Osteoblast (primary cell): Measurements from ENCODE around the gene AUTS2. TPM values are rescaled to one million over a fixed set of nuclear protein-coding genes. Genes with fewer than 3 reads are reported as not detected.
"Not testable (repeated sequence)": the region's sequence is repeated elsewhere in the genome, so short reads cannot be mapped to it uniquely, and the experiment has no call there.

Experiments used
- DNase-seq: peaks from one replicate; pipeline ENCODE4 v3.0.0; 2011; ENCODE audit warnings: low spot score, mixed read lengths; ENCODE audit not compliant: insufficient read length; ENCODE audit errors: missing footprints
- H2AFZ ChIP-seq: 2 replicates; pipeline ENCODE4 v1.6.0; 2011; ENCODE audit warnings: mild to moderate bottlenecking, low read length
- H3K27ac ChIP-seq: 2 replicates; pipeline ENCODE4 v1.5.1; 2011; ENCODE audit warnings: mild to moderate bottlenecking, low read depth, low read length, moderate library complexity
- H3K27me3 ChIP-seq: 2 replicates; pipeline ENCODE4 v1.6.0; 2012; ENCODE audit warnings: mild to moderate bottlenecking, control low read depth, inconsistent platforms, low read length, moderate library complexity; ENCODE audit not compliant: insufficient read depth
- H3K36me3 ChIP-seq: 2 replicates; pipeline ENCODE4 v1.5.1; 2011; ENCODE audit warnings: mild to moderate bottlenecking, low read length, control low read depth, moderate library complexity; ENCODE audit not compliant: insufficient read depth
- H3K4me1 ChIP-seq: 2 replicates; pipeline ENCODE4 v1.5.1; 2011; ENCODE audit warnings: mild to moderate bottlenecking, low read length, control low read depth, moderate library complexity; ENCODE audit not compliant: insufficient read depth
- H3K4me2 ChIP-seq: 2 replicates; pipeline ENCODE4 v1.6.0; 2011; ENCODE audit warnings: mild to moderate bottlenecking, low read length; ENCODE audit not compliant: insufficient read depth
- H3K4me3 ChIP-seq: fragments of 200-600 bp; sonication (generic); 3 replicates; pipeline ENCODE4 v1.5.1; 2012; ENCODE audit warnings: mild to moderate bottlenecking, low read length, inconsistent platforms; ENCODE audit not compliant: insufficient read depth
- H3K79me2 ChIP-seq: 2 replicates; pipeline ENCODE4 v1.6.0; 2012; ENCODE audit warnings: mild to moderate bottlenecking, low read length, control low read depth, inconsistent platforms; ENCODE audit not compliant: insufficient read depth
- H3K9me3 ChIP-seq: 2 replicates; pipeline ENCODE4 v1.5.1; 2011; ENCODE audit warnings: low read depth, low read length, control low read depth
- H4K20me1 ChIP-seq: 2 replicates; pipeline ENCODE4 v1.6.0; 2012; ENCODE audit warnings: mild to moderate bottlenecking, low read length, control low read depth; ENCODE audit not compliant: insufficient read depth
- total RNA-seq: library from RNA; depleted of rRNA; stranded (reverse); fragments of >200 nt; gene quantifications from 2 replicates; pipeline ENCODE4 v1.2.3, GENCODE V29; 2012
- TF ChIP-seq, protein P1 (sequence below): IDR thresholded peaks from 2 replicates; pipeline ENCODE4 v1.5.1; 2011; ENCODE audit warnings: mild to moderate bottlenecking, low read depth, low read length, moderate library complexity; ENCODE audit errors: extremely low read depth

The AUTS2 gene
- total RNA-seq, 1 donor, result 15.2 TPM

DNA sequence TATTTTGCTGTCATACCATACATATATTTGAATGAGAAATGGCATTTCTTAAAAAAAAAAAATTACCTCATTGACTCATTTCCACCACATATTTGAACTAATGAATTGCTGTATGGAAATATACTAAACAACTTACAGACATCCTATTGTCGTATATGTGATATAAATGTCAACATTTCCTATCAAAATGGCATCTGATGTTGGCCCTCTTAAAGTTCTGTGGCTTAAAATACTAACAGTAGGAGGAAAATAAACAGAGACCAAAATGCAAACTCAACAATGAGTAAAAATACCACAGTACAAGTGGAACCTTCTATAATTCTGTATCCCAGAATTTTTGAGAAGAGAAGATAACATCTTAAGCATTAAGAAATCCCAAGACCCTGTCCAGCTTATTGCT is 1128.0 kb downstream of the AUTS2 start:
- Histone ChIP-seq H4K20me1 (no peaks in the 10 kb centered on the region), H3K4me3 (no peak overlapping the region), H2AFZ (no peak overlapping the region), H3K27ac (no peak overlapping the region), H3K27me3 (no peaks in the 10 kb centered on the region), H3K4me2 (no peak overlapping the region), H3K4me1 (no peaks in the 10 kb centered on the region), H3K79me2 (peaks cover 38% of the 10 kb centered on the region), H3K36me3 (no peaks in the 10 kb centered on the region), H3K9me3 (no peaks in the 10 kb centered on the region)
- TF ChIP-seq, protein P1, sequence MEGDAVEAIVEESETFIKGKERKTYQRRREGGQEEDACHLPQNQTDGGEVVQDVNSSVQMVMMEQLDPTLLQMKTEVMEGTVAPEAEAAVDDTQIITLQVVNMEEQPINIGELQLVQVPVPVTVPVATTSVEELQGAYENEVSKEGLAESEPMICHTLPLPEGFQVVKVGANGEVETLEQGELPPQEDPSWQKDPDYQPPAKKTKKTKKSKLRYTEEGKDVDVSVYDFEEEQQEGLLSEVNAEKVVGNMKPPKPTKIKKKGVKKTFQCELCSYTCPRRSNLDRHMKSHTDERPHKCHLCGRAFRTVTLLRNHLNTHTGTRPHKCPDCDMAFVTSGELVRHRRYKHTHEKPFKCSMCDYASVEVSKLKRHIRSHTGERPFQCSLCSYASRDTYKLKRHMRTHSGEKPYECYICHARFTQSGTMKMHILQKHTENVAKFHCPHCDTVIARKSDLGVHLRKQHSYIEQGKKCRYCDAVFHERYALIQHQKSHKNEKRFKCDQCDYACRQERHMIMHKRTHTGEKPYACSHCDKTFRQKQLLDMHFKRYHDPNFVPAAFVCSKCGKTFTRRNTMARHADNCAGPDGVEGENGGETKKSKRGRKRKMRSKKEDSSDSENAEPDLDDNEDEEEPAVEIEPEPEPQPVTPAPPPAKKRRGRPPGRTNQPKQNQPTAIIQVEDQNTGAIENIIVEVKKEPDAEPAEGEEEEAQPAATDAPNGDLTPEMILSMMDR, result no peak
- no peak for DNase-seq

DNA sequence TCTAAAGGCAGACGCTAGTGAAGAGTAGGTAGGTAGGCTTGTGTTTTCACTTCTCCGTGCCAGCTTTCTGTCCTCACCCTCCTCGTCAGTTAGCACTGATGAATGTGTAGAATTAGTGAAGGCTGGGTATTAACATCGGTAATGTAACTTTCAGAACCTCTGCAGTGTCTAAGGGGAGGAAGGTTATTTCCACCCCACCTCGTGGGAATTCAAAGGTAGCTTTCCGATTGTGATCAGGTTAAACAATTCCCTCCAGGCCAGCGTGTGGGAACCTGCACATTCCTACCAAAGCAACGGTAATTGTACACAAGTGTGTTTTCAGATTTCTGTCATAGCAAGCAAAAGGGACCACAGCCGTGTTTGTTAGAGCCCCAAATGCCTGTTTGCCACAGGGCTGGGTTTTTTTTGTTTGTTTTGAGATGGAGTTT is 1128.7 kb downstream of the AUTS2 start:
- no peaks in the 10 kb centered on the region for H3K36me3 ChIP-seq
- no peak for DNase-seq
- H3K4me3 ChIP-seq, result no peak overlapping the region
- no peak overlapping the region for H2AFZ ChIP-seq
- peaks cover 35% of the 10 kb centered on the region for H3K79me2 ChIP-seq
- H4K20me1 ChIP-seq, result no peaks in the 10 kb centered on the region
- no peaks in the 10 kb centered on the region for H3K4me1 ChIP-seq
- H3K4me2 ChIP-seq, result no peak overlapping the region
- no peaks in the 10 kb centered on the region for H3K27me3 ChIP-seq
- no peaks in the 10 kb centered on the region for H3K9me3 ChIP-seq
- no peak overlapping the region for H3K27ac ChIP-seq
- TF ChIP-seq, protein P1, result no peak

DNA sequence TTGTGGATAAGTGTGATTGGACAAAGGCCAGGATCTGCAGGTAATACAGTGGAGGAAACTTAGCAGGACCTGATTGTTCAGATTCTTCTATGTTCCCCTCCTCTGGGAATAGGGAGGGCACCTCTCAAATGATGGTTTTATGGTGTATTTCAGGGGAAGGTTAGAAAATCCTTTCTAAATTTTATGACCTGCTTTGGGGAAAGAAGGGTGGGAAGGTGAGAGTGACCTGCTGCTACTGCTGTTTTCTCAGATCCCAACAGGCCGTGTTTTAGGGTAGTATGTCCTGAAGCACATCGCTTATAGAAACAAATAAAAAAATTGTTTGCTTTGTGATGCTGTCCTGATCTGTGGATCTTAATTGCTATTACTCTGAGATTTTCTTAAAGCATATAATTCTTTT is 1129.6 kb downstream of the AUTS2 start:
- H4K20me1 ChIP-seq, result no peaks in the 10 kb centered on the region
- H3K27me3 ChIP-seq, result no peaks in the 10 kb centered on the region
- no peaks in the 10 kb centered on the region for H3K36me3 ChIP-seq
- peaks cover 40% of the 10 kb centered on the region for H3K79me2 ChIP-seq
- TF ChIP-seq, protein P1, result no peak
- no peak overlapping the region for H2AFZ ChIP-seq
- no peak overlapping the region for H3K27ac ChIP-seq
- no peaks in the 10 kb centered on the region for H3K4me1 ChIP-seq
- H3K4me2 ChIP-seq, result no peak overlapping the region
- H3K4me3 ChIP-seq, result no peak overlapping the region
- no peak for DNase-seq
- H3K9me3 ChIP-seq, result no peaks in the 10 kb centered on the region

DNA sequence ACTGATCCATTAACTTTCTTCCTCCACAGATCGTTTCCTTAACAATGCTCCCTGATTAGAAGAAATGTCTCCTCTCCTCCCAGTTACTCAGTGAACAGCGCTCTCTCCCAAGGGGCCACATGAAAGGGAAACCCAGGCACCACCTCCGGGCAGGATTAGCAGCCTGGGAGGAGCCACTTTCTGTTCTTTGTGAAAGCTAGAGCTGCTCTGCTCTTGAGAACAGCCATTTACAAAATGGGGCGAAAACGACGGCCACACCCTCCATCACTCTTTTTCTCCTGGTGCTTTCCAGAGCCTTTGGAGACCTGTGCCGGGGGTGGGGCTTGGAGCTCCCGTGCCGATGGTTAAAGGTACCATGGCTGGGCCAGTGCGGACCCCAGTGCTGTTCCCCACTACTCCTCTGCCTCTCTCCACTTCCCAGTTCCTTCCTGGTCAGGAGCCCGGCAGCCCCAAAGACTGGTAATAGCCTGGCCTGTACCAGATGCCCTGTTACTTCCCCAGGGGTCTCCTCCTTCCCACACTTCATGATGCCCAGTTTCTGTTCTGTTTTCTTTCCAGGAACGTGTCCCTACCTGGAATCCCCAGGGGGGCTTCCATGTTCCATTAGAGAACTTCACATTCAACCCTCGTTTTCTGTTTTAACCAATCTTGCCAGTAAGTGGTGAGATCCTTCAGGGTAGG is 1130.7 kb downstream of the AUTS2 start:
- H3K4me2 ChIP-seq, result no peak overlapping the region
- H3K27ac ChIP-seq, result no peak overlapping the region
- H3K79me2 ChIP-seq, result peaks cover 39% of the 10 kb centered on the region
- no peaks in the 10 kb centered on the region for H3K4me1 ChIP-seq
- no peaks in the 10 kb centered on the region for H3K36me3 ChIP-seq
- no peaks in the 10 kb centered on the region for H4K20me1 ChIP-seq
- H2AFZ ChIP-seq, result no peak overlapping the region
- DNase-seq, result peak; percentile 54
- no peaks in the 10 kb centered on the region for H3K27me3 ChIP-seq
- no peak overlapping the region for H3K4me3 ChIP-seq
- TF ChIP-seq, protein P1, result no peak
- H3K9me3 ChIP-seq, result no peaks in the 10 kb centered on the region

DNA sequence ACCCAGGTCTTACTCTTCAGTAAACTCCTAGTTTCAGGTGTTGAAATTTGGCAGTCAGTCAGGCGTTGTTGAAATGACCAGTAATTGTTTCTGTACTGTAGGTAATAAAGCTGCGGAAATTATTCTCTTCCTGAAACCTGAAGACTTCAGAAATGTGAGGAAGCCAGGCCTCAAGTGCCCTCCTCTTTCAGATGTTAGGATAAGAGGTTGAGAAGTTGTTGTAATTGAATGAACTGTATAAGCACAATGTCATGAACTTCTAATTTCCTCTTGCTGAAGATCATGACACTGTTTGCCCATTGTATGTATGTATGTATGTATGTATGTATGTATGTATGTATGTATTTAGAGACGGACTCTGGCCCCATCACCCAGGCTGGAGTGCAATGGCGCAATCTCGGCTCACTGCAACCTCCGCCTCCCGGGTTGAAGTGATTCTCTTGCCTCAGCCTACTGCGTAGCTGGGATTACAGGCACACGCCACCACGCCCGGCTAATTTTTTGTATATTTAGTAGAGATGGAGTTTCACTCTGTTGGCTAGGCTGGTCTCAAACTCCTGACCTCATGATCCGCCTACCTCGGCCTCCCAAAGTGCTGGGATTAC is 1131.4 kb downstream of the AUTS2 start:
- not testable (repeated sequence) for H3K4me1 ChIP-seq
- H3K79me2 ChIP-seq, result peaks cover 38% of the 10 kb centered on the region

More for the DNA sequence above, 1131.4 kb downstream of the AUTS2 start:
- H3K4me2 ChIP-seq, DNase-seq, H3K36me3 ChIP-seq, H3K27me3 ChIP-seq, H4K20me1 ChIP-seq, H2AFZ ChIP-seq, H3K9me3 ChIP-seq, H3K4me3 ChIP-seq, H3K27ac ChIP-seq: not testable (repeated sequence)
